OCI-LY1 (cell line): ENCODE results near the gene P3H4.

Experiments
- H2AFZ ChIP-seq: fragments of 200-600 bp; sonication (generic), shearing (Covaris generic); 2 replicates; pipeline ENCODE4 v1.6.0; 2014; ENCODE audit warnings: antibody characterized with exemption, mild to moderate bottlenecking, low read length
- H3F3A ChIP-seq: fragments of 200-600 bp; sonication (generic), shearing (Covaris generic); 2 replicates; pipeline ENCODE4 v1.6.0; 2014; ENCODE audit warnings: mild to moderate bottlenecking, antibody characterized with exemption, low read length, moderate library complexity; ENCODE audit not compliant: insufficient read depth
- H3K27ac ChIP-seq: fragments of 200-600 bp; sonication (generic); 2 replicates; pipeline ENCODE4 v1.5.1; 2014; ENCODE audit warnings: low read length, mixed run types, mild to moderate bottlenecking, low read depth; ENCODE audit not compliant: poor library complexity, severe bottlenecking
- H3K27me3 ChIP-seq: fragments of 200-600 bp; sonication (generic); 2 replicates; pipeline ENCODE4 v1.6.0; 2014; ENCODE audit warnings: antibody characterized with exemption, mild to moderate bottlenecking, low read length, moderate library complexity; ENCODE audit not compliant: insufficient read depth
- H3K36me3 ChIP-seq: fragments of 200-600 bp; sonication (generic); 2 replicates; pipeline ENCODE4 v1.6.1; 2014; ENCODE audit warnings: mild to moderate bottlenecking, antibody characterized with exemption, low read length, moderate library complexity, mixed read lengths; ENCODE audit not compliant: insufficient read depth
- H3K4me1 ChIP-seq: fragments of 200-600 bp; sonication (generic); 2 replicates; pipeline ENCODE4 v1.5.1; 2014; ENCODE audit warnings: mild to moderate bottlenecking, low read length, moderate library complexity; ENCODE audit not compliant: insufficient read depth, severe bottlenecking
- H3K4me2 ChIP-seq: fragments of 200-600 bp; sonication (generic), shearing (Covaris generic); 2 replicates; pipeline ENCODE4 v1.6.1; 2014; ENCODE audit warnings: low read length
- H3K4me3 ChIP-seq: fragments of 200-600 bp; sonication (generic); 2 replicates; pipeline ENCODE4 v1.5.1; 2014; ENCODE audit warnings: low read length, low read depth, mild to moderate bottlenecking, mixed read lengths; ENCODE audit not compliant: poor library complexity, severe bottlenecking
- H3K79me2 ChIP-seq: fragments of 200-600 bp; shearing (Covaris generic); 2 replicates; pipeline ENCODE4 v1.6.1; 2016; ENCODE audit warnings: mixed run types, low read length, mixed read lengths; ENCODE audit not compliant: insufficient read depth
- H3K9ac ChIP-seq: fragments of 200-600 bp; sonication (generic), shearing (Covaris generic); 2 replicates; pipeline ENCODE4 v1.6.1; 2014; ENCODE audit warnings: mild to moderate bottlenecking, low read length, mixed read lengths
- H3K9me2 ChIP-seq: fragments of 200-600 bp; sonication (generic), shearing (Covaris generic); 2 replicates; pipeline ENCODE4 v1.6.1; 2014; ENCODE audit warnings: low read depth, mild to moderate bottlenecking, low read length, mixed read lengths
- H3K9me3 ChIP-seq: fragments of 200-600 bp; shearing (Covaris generic); 2 replicates; pipeline ENCODE4 v1.6.1; 2014; ENCODE audit warnings: low read length, mixed read lengths
- H4K20me1 ChIP-seq: fragments of 200-600 bp; sonication (generic), shearing (Covaris generic); 2 replicates; pipeline ENCODE4 v1.6.0; 2016; ENCODE audit warnings: mild to moderate bottlenecking, low read length; ENCODE audit not compliant: insufficient read depth
- EZH2 ChIP-seq: fragments of 200-600 bp; sonication (generic), shearing (Covaris generic); IDR thresholded peaks from 2 replicates; pipeline ENCODE4 v1.8.0; 2017; ENCODE audit warnings: borderline replicate concordance, mixed run types, mild to moderate bottlenecking, antibody characterized with exemption, low read length, moderate library complexity, mixed read lengths
- TF ChIP-seq, protein P1 (sequence below): fragments of 200-600 bp; sonication (generic), shearing (Covaris generic); IDR thresholded peaks from 2 replicates; pipeline ENCODE4 v1.5.1; 2017; ENCODE audit warnings: mild to moderate bottlenecking, antibody characterized with exemption, low read length, moderate library complexity, mixed read lengths

P3H4 gene

DNA sequence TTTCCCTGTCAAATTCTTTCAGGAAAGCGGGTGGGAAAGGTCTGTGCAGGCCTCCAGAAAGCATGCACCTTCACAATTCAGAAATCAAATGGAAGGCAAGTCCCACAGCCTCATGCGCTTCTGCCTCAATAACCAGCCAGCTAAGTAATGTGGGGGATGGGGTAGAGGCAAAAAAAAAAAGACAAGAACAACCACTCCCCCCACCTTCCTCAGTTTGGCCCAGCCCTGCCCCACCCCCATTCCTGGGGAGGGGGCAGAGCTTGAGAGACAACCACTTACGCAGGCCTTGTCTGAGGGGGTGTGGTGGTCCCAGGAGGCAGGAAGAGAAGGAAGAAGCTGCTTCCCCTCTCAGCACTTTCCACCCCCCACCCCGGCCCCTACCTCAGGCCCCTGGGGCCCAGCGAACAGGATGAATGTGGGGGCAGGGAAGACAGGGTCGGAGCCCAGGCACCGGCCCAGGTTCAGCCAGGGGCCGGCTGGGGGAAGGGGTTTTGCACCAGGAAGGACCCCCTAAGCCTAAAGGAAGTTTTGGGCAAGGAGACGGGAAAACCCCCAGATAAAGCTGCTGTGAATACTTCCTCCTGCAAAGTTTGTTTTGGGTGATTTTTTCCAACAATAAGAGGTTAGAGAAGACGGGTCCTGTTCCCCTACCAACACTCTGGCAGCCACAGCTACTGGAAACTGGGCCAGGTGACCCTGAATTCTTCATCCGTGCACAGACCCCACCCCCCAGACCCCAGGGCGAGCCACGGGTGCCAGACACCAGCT lies 26.5 kb downstream of the P3H4 start:
- H3K36me3 ChIP-seq: no peaks in the 10 kb centered on the region
- no peaks in the 10 kb centered on the region for H4K20me1 ChIP-seq
- H3K9me3 ChIP-seq: no peaks in the 10 kb centered on the region
- no peaks in the 10 kb centered on the region for H3F3A ChIP-seq
- H3K4me2 ChIP-seq: peak overlapping the region; percentile 64
- H2AFZ ChIP-seq: no peak overlapping the region
- no peaks in the 10 kb centered on the region; the same call in 1 of the 2 replicates for H3K27me3 ChIP-seq
- H3K9me2 ChIP-seq: no peaks in the 10 kb centered on the region
- H3K4me1 ChIP-seq: peaks cover 16% of the 10 kb centered on the region
- H3K27ac ChIP-seq: no peak overlapping the region
- H3K4me3 ChIP-seq: peak overlapping the region; percentile 58
- no peak for TF ChIP-seq EZH2
- TF ChIP-seq, protein P1, sequence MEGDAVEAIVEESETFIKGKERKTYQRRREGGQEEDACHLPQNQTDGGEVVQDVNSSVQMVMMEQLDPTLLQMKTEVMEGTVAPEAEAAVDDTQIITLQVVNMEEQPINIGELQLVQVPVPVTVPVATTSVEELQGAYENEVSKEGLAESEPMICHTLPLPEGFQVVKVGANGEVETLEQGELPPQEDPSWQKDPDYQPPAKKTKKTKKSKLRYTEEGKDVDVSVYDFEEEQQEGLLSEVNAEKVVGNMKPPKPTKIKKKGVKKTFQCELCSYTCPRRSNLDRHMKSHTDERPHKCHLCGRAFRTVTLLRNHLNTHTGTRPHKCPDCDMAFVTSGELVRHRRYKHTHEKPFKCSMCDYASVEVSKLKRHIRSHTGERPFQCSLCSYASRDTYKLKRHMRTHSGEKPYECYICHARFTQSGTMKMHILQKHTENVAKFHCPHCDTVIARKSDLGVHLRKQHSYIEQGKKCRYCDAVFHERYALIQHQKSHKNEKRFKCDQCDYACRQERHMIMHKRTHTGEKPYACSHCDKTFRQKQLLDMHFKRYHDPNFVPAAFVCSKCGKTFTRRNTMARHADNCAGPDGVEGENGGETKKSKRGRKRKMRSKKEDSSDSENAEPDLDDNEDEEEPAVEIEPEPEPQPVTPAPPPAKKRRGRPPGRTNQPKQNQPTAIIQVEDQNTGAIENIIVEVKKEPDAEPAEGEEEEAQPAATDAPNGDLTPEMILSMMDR: no peak
- H3K9ac ChIP-seq: no peak overlapping the region
- no peaks in the 10 kb centered on the region for H3K79me2 ChIP-seq

DNA sequence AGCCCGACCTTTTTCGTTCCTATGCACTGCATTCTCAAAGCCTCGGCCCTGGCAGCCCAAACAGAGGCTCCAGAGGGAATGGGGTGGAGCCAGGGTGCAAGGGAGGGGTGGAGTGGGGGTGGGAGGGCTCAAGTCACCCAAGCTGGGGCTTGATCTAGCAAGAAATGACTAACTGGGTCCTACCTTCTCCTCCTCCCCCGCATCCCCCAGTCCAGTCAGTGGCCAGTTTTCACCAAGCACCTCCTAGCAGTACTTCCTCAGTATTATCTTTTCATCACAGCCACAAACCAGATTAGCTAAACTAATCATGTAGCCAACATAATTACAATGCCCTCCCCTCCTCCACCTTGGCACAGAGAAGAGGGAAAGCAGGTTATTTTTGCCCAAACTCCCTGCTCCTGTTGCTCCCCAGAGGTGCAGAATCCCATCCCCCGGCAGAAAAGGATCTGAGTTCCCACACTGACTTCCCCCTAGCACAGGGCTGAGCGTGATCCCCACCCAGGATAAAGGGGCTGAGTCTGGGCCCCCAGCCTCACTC lies 27.5 kb downstream of the P3H4 start:
- Histone ChIP-seq H3K9ac (no peak overlapping the region), H3K79me2 (no peaks in the 10 kb centered on the region), H3K27ac (no peak overlapping the region), H2AFZ (no peak overlapping the region), H3K4me2 (no peak overlapping the region), H4K20me1 (no peaks in the 10 kb centered on the region), H3F3A (no peaks in the 10 kb centered on the region), H3K4me3 (no peak overlapping the region), H3K36me3 (no peaks in the 10 kb centered on the region), H3K9me3 (no peaks in the 10 kb centered on the region), H3K27me3 (no peaks in the 10 kb centered on the region; the same call in 1 of the 2 replicates), H3K4me1 (peaks cover 16% of the 10 kb centered on the region), H3K9me2 (no peaks in the 10 kb centered on the region)
- TF ChIP-seq EZH2: no peak
- TF ChIP-seq, protein P1: no peak

DNA sequence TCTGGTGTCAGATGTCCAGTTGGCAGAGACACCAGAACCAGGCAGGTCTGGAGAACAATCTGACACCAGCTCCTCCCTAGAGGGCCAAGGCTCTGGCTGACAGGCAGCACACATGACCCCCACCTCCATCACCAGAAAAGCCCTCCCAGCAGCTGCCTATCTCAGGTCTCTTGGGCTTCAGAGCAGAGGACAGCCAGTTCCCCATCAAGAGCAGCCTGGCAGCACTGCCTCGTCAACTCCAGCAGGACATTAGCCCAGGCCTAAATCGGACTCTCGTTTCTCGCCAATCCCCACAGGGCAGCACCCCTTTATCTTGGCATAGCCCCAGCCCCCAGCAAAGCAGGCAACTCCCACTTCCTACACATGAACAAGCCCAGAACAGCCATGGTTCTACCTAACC lies 29.6 kb downstream of the P3H4 start:
- TF ChIP-seq, protein P1: no peak
- TF ChIP-seq EZH2: no peak
- no peaks in the 10 kb centered on the region for H3K79me2 ChIP-seq
- H3K9ac ChIP-seq: no peak overlapping the region
- H3F3A ChIP-seq: no peaks in the 10 kb centered on the region
- H4K20me1 ChIP-seq: no peaks in the 10 kb centered on the region
- H3K27me3 ChIP-seq: no peaks in the 10 kb centered on the region; the same call in 1 of the 2 replicates
- no peaks in the 10 kb centered on the region for H3K9me2 ChIP-seq
- no peak overlapping the region for H3K4me3 ChIP-seq
- H3K4me2 ChIP-seq: no peak overlapping the region
- no peak overlapping the region for H3K27ac ChIP-seq
- no peaks in the 10 kb centered on the region for H3K36me3 ChIP-seq
- H2AFZ ChIP-seq: no peak overlapping the region
- H3K9me3 ChIP-seq: no peaks in the 10 kb centered on the region
- H3K4me1 ChIP-seq: peaks cover 16% of the 10 kb centered on the region
